SH-SY5Y (cell line): ENCODE measurements around the gene MED14.

Source experiments
- GATA2 ChIP-seq: IDR thresholded peaks from 2 replicates; pipeline ENCODE4 v1.6.1; 2011; ENCODE audit warnings: mild to moderate bottlenecking, low read depth, low read length
- GATA3 ChIP-seq: IDR thresholded peaks from 2 replicates; pipeline ENCODE4 v1.6.1; 2011; ENCODE audit warnings: low read depth, mild to moderate bottlenecking, low read length, moderate library complexity

- TF ChIP-seq GATA3: no peak
- TF ChIP-seq GATA2: no peak
These were observed 11.2 kb upstream of the MED14 start for GRCh38 chrX:40746521-40746920.
